Activated effector memory CD4-positive, alpha-beta T cell treated with Interleukin-2 at 50 U/mL for 16 hours (primary cell): ENCODE measurements around the gene CAMKV.

Experiments used
- DNase-seq: peaks from one replicate; pipeline ENCODE4 v3.0.0-alpha.2; 2020

The CAMKV gene

GRCh38 chr3:49896345-49896744 lies 26.6 kb upstream of the CAMKV start:
- no peak for DNase-seq

DNA sequence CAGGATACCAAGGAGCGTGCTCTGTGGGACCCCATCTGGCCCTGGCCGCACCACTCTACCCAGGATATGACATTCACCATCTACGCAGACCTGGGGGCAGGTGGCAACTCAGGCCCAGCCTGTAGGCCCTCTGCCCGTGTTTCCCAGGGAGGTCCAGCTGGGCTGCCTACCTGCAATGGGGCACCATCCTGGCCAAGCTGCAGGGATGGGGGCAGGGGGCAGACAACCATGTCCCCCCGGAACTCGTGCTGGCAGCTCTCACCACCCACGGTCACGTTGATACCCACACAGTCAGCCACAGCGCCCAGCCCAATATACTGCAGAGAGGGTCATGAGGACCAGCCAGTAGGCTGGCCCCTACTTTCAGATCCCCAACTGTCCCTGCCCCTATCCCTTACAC lies 26.1 kb upstream of the CAMKV start:
- no peak for DNase-seq

DNA sequence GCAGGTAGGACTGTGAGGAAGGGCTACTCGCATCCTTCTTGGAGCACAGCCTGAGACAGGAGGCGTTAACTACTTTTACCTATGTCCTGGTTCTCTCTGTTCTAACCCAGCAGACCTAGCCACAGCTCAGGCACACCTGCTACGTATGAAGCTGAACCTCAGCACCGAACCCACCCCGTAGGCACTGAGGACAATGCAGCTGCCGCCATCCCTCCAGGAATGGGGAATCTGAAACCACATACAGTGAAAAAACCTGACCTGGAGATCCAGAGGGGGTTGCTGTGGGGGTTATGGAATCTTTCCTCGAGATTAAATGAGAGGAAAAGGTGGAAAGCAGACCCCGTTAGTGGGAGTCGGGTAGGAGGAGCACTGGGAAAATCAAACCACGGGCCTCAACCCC lies 19.6 kb upstream of the CAMKV start:
- no peak for DNase-seq

DNA sequence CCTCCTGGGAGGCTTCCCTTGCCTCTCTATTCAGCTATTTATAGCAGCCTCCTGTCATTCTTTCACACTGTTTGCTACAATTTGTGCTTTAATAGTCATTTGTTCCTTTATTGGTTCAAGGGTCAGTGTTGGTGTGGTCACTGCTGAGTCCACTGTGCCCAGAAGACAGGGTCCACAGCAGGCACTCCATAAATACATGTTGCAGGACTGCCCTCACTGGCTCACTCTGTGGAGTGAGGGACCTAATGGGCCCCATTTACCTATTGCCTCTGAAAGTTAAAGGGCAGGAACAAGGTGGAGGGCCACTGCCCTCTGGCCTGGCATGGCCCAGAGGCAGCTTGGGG lies 17.2 kb upstream of the CAMKV start:
- no peak for DNase-seq

DNA sequence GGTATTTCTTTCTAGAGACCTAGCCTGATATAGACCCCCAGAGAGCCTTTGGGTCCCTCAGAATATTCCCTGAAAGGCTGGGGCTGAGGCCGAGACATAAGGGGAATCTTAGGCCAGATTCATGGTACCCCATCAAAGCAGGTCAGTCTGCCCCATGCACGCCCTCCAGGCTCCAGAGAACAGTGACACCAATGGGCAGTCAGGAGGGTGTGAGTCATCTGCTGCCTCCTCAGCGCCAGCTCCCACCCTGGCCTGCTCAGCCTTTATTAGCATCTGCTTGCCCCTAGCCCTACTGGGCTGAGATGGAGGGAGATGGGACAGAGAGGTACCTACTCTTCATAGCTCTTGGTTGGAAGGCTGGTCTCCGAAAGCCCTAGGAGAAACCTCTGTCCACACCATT lies 14.3 kb upstream of the CAMKV start:
- DNase-seq: no peak

DNA sequence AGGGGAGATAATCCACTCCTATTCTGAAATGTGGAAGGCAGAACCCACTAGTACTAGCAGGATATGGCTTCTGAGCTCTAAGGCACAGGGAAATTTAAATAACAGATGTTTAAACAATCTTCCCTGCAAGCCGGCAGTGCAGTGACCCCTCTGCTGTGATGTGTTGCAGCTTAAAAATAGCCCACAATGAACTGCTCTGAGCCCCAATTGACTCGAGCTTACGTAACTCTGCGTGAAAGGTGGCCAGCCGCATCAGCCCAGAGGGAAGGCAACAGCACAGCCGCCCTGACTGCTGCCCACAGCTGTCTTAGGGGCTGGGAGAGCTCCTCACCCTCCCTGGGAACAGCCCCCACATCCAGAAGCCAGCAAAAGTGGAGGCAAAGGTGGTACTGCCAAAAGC lies 12.5 kb upstream of the CAMKV start:
- DNase-seq: no peak

DNA sequence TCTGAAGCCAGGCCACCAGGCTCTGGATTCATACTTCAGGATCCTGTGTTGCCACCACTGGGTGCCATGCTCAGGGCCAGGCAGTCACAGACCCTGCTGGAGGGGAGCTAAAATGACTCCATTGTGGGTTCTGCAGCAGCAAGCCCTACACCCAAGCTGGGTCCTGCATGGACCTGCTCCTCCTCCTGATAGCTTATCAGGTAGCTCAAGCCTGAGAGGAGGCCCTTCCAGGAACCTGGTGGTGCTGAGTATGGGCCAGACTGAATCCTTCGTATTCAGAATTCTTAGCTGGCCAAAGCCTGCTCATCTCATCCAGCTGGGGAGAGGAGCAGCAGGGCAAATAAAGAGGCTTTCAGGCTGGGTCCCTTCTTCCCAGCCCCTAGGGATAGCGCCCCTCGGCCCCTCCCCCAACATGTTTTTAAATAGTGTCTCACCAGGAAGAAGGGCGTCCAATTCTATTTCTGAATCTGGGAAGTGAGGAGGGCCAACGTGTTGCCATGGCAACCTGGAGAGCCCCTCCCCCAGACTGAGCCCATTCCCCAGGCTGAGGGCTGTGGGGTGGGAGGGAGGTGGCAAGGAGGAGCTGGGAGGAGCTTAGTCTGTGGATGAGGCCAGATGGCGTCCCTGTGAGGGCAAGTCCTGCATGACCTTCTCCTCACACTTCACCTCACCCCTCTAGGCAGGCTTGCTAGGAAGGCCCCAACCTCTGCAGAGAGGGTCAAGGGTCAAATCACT lies 11.0 kb upstream of the CAMKV start:
- DNase-seq: no peak

DNA sequence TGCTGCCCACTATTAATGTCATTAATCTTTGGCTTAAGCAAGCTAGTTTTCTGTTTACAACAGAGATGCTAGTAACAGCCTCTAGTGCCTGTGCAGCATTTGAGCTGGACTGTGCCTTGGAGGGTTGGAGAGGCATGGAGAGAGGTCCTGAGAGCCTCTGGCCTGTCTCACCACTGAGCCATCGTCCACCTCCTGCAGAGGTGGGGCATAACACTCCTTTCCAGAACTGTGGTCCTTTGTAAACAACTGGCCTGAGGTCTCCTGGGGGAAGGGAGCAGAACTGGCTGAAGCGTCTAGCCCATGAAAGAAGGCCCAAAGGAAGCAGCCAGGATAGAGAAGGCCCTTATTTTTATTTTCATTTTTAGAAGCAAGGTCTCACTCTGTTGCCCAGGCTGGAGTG lies 10.0 kb upstream of the CAMKV start:
- DNase-seq: no peak

- DNase-seq: no peak
Measured at GRCh38 chr3:49878686-49879085, 9.0 kb upstream of the CAMKV start.

- DNase-seq: no peak
Measured at GRCh38 chr3:49877716-49878115, 8.0 kb upstream of the CAMKV start.

GRCh38 chr3:49876567-49876966 lies 6.9 kb upstream of the CAMKV start:
- no peak for DNase-seq

- DNase-seq: no peak
Measured at GRCh38 chr3:49873623-49874022, 3.9 kb upstream of the CAMKV start.

DNA sequence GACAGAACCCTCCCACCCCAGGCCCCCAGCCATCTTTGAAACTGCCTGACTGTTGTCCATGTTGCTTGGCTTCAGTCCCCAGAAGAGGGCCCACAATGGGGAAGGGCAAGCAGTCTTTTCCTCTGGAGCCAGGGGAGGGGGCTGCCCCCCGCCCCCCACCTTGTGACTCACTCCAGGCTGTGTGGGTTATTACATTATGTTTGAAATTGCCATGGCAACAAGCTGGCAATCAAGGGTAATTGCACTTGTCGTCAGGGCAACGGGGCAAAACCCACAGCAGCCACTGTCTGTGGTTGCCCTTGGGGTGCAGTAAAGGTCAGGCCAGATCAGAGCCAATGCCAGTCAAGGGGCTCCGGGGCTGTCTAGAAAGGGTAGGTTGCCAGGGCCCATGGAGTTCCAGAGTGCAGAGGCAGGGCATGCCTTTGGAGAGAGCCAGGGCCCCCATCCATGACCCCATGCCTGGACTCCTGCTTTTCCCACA lies 3.1 kb upstream of the CAMKV start:
- DNase-seq: no peak

DNA sequence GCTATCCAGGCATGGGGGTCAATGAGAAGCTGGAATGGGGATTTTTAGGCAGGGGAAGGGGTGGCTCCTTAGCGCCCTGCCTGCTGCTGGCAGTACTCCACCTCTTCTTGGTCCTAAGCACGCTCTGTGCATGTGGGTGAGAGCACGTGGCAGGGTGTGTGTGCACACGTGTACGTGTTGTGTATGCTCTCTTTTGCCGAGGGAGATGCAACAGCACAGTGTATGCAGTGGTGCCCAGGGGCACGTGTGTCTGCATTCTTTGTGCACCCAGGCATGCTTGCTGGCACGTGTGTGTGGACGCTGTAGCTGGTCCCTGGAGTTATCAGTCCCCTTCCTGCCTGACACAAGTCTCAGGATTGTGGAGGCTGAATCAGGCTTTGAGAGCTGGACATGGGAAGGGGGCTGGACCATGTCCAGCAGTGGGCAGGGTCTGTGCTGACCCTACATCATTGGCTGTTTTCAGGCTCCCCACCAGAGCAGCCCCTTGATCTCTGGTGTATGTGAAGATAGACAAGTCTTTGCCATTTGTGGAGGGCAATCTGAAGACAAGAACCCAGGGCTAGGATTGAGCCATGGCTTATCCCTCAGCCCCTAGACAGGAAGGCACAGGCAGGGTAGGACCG lies 1.9 kb upstream of the CAMKV start:
- DNase-seq: no peak

DNA sequence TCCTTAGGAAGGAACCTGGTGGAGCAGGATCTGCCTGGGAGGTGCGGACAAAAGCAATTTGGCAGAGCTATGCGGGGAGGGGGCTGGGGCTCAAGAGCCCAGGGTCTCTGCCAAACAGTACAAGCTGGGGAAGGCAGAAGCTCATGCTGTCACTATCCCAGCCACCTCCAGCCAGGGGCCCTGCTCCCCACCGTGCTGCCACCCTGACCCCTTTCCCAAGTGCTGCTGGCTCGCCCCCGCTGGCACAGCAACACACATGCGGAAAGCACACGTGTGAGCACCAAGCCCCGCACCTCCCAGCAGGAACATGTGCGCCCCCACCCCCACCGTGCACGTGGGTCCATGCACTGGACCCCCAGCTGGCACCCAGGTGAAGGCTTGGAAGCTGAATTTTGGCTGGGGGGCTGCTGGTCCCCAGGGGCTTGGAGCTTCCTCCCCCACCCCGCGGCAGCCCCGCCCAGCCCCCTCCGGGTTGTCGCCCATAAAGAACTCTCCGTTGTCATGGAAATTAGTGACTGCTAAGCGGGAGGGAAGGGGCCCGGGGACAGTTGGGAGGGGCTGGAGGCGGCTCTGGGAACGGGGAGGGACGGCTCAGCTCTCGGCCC lies 742 bp downstream of the CAMKV start:
- DNase-seq: no peak

DNA sequence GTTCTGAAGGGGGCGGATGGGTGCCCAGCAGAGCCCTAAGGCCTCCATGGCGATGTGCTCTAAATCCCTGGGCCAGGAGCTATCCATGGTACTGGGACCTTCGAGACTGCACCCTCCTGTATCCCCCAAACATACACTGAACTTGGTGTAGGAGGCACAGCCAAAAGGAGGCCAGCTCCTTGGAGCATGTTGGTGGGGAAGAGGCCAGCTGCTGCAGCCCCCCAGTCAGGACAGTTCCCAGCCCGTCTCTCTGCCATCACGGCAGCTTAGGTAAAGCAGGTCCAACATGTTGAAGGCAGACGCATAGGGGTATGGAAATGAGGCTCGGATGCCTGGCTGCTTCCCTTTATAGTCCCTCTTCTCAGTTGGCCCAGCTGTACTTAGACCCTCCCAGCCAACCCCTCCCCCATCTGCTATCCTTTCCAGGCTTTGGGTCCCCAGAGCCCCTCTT lies 1.8 kb downstream of the CAMKV start:
- no peak for DNase-seq

DNA sequence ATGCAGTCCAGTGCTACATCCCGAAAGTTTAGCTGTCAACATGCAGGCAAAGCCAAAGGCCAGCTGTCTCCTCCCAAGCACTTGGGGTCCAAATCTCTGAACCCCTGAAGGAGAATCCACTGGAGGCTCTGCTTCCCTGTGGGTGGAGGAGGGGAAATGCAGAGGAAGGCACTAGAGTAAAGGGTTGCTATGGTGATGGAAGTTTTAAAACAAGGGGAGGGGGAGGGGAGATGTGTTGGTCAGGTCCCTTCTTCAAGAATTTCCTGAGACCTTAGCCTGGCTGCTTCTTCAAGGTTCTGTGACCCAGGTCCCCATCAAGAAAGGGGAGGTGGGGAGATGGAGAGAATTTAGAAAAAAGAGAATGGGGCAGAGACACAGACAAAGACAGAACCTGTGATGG lies 2.3 kb downstream of the CAMKV start:
- DNase-seq: no peak

GRCh38 chr3:49865198-49865784 lies 4.4 kb downstream of the CAMKV start:
- DNase-seq: no peak

- DNase-seq: no peak
Measured at GRCh38 chr3:49864505-49864904, 5.2 kb downstream of the CAMKV start.

- DNase-seq: no peak
Measured at GRCh38 chr3:49859576-49860305, 10.0 kb downstream of the CAMKV start.

GRCh38 chr3:49856181-49857005 lies 13.3 kb downstream of the CAMKV start, which contains the start of gene TRAIP:
Gene TRAIP (minus strand): TSS chr3:49856564. CDS start chr3:49856453, 111 bp downstream.
- DNase-seq: peak; percentile 89

DNA sequence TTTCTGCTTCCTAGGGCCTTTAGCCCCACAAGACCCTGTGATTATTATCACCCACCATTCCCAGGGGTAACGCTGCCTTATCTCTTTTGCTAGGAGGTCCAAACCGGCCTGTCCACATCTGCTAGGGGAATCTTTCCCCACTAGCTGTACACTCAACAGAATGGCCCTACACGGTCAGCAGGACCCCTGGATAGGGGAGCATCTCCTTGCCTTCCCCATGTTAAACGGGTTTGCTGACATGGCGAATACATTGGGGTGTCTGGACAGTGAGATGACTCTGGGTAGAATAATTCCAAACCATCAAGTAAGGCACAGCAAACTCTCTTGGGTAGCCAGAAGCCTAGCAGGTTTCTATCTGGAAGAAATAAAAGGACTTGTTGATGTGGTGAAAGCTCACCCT lies 14.0 kb downstream of the CAMKV start:
- no peak for DNase-seq
